IMR-90 (cell line): ENCODE measurements around the gene ZNF827. TPM values are rescaled to one million over a fixed set of nuclear protein-coding genes. Genes with fewer than 3 reads are reported as not detected.
A peak's percentile ranks its signal among the peaks of the same experiment; 100 is the strongest.

Source experiments
- ATAC-seq: fragments of 200-7000 bp; cut with Tn5 transposase; 2 replicates; pipeline ENCODE4 v1.9.1; 2020; ENCODE audit warnings: low read depth, mild to moderate bottlenecking, moderate library complexity
- BruUV-seq: library from RNA; stranded (reverse); fragments of 400-500 nt; replicated peaks from 2 replicates; lab custom pipeline; 2021; lab: Mats Ljungman, UMichigan
- CTCF ChIA-PET: fragments of 300-600 bp; formaldehyde crosslinking; extraction: SDS; loops from one replicate; lab custom pipeline; 2021; ENCODE audit warnings: antibody characterized with exemption; lab: Yijun Ruan, JAX
- POLR2A ChIA-PET: fragments of 300-600 bp; sonication (Branson Sonifier 250); formaldehyde crosslinking; loops from one replicate; lab custom pipeline; 2022; ENCODE audit warnings: antibody characterized with exemption; ENCODE audit not compliant: unreplicated experiment; lab: Charles Lee
- DNase-seq: peaks from one replicate; pipeline ENCODE4 v3.0.0; 2013
- H2AFZ ChIP-seq: replicated peaks from 2 replicates; pipeline ENCODE3; 2013; ENCODE audit warnings: low read length, mild to moderate bottlenecking; ENCODE audit not compliant: poor library complexity
- H2AK5ac ChIP-seq: 2 replicates; pipeline ENCODE4 v1.6.1; 2013; ENCODE audit warnings: low read depth, low read length, inconsistent platforms
- H2AK9ac ChIP-seq: replicated peaks from 2 replicates; pipeline ENCODE3; 2013; ENCODE audit warnings: mild to moderate bottlenecking, low read depth, low read length, moderate library complexity; ENCODE audit not compliant: poor library complexity
- H2BK120ac ChIP-seq: 2 replicates; pipeline ENCODE4 v1.6.1; 2013; ENCODE audit warnings: low read depth, low read length, inconsistent platforms
- H2BK15ac ChIP-seq: 3 replicates; pipeline ENCODE4 v1.6.1; 2013; ENCODE audit warnings: low read depth, low read length, inconsistent platforms
- H2BK20ac ChIP-seq: 2 replicates; pipeline ENCODE4 v1.6.1; 2013; ENCODE audit warnings: low read depth, mild to moderate bottlenecking, inconsistent platforms, low read length, moderate library complexity
- H2BK5ac ChIP-seq: 2 replicates; pipeline ENCODE4 v1.6.1; 2013; ENCODE audit warnings: mild to moderate bottlenecking, low read depth, low read length, inconsistent platforms; ENCODE audit not compliant: poor library complexity, severe bottlenecking
- H3K14ac ChIP-seq: replicated peaks from 2 replicates; pipeline ENCODE4 v1.6.1; 2013; ENCODE audit warnings: low read depth, low read length, inconsistent platforms
- H3K18ac ChIP-seq: 2 replicates; pipeline ENCODE4 v1.6.1; 2013; ENCODE audit warnings: low read depth, low read length, control low read depth
- H3K23ac ChIP-seq: 2 replicates; pipeline ENCODE4 v1.6.1; 2013; ENCODE audit warnings: low read depth, low read length, inconsistent platforms
- H3K27ac ChIP-seq: 2 replicates; pipeline ENCODE4 v1.5.1; 2013; ENCODE audit warnings: mild to moderate bottlenecking, control low read depth, low read length; ENCODE audit not compliant: insufficient read depth
- H3K27me3 ChIP-seq: 2 replicates; pipeline ENCODE4 v1.6.1; 2013; ENCODE audit warnings: low read length; ENCODE audit not compliant: control insufficient read depth, insufficient read depth
- H3K36me3 ChIP-seq: 2 replicates; pipeline ENCODE4 v1.6.1; 2013; ENCODE audit warnings: low read length, mixed read lengths; ENCODE audit not compliant: control insufficient read depth, insufficient read depth
- H3K4ac ChIP-seq: 2 replicates; pipeline ENCODE4 v1.6.1; 2013; ENCODE audit warnings: low read depth, low read length, inconsistent platforms
- H3K4me1 ChIP-seq: 2 replicates; pipeline ENCODE4 v1.6.1; 2013; ENCODE audit warnings: low read length, mixed read lengths; ENCODE audit not compliant: control insufficient read depth, insufficient read depth
- H3K4me2 ChIP-seq: 2 replicates; pipeline ENCODE4 v1.6.1; 2013; ENCODE audit warnings: low read depth, mild to moderate bottlenecking, control low read depth, low read length, moderate library complexity
- H3K4me3 ChIP-seq: 2 replicates; pipeline ENCODE4 v1.5.1; 2013; ENCODE audit warnings: low read depth, mild to moderate bottlenecking, control low read depth, low read length, moderate library complexity; ENCODE audit not compliant: insufficient read depth
- H3K56ac ChIP-seq: 2 replicates; pipeline ENCODE4 v1.6.1; 2013; ENCODE audit warnings: low read length, inconsistent platforms; ENCODE audit not compliant: insufficient read depth; ENCODE audit errors: extremely low read depth
- H3K79me1 ChIP-seq, 2 experiments: 2 replicates each; pipeline ENCODE4 v1.6.1; 2013; ENCODE audit warnings: low read length in 2 of 2, inconsistent platforms in 1 of 2, low read depth in 1 of 2
- H3K9ac ChIP-seq: 2 replicates; pipeline ENCODE4 v1.6.1; 2013; ENCODE audit warnings: low read depth, low read length, control low read depth
- H3K9me1 ChIP-seq: 2 replicates; pipeline ENCODE4 v1.6.1; 2013; ENCODE audit warnings: low read length, inconsistent platforms; ENCODE audit not compliant: insufficient read depth
- H3K9me3 ChIP-seq: 2 replicates; pipeline ENCODE4 v1.6.1; 2013; ENCODE audit warnings: low read length; ENCODE audit not compliant: control insufficient read depth, insufficient read depth
- H4K20me1 ChIP-seq: 2 replicates; pipeline ENCODE4 v1.6.1; 2013; ENCODE audit warnings: low read length, inconsistent platforms; ENCODE audit not compliant: insufficient read depth
- H4K5ac ChIP-seq: 2 replicates; pipeline ENCODE4 v1.6.1; 2013; ENCODE audit warnings: mild to moderate bottlenecking, low read depth, low read length, control low read depth
- H4K8ac ChIP-seq, 2 experiments: 2 replicates each; pipeline ENCODE4 v1.6.1; 2013; ENCODE audit warnings: low read depth in 2 of 2, low read length in 2 of 2, control low read depth in 1 of 2, inconsistent platforms in 1 of 2
- H4K91ac ChIP-seq: 2 replicates; pipeline ENCODE4 v1.6.1; 2013; ENCODE audit warnings: low read depth, low read length, inconsistent platforms; ENCODE audit not compliant: insufficient read depth
- BHLHE40 ChIP-seq: fragments of 150-350 bp; IDR thresholded peaks from 2 replicates; pipeline ENCODE4 v1.6.1; 2016; ENCODE audit warnings: mild to moderate bottlenecking, low read depth, low read length
- CEBPB ChIP-seq: IDR thresholded peaks from 2 replicates; pipeline ENCODE4 v1.6.1; 2012; ENCODE audit warnings: low read depth, low read length, improper control_type of control experiment
- CHD1 ChIP-seq: IDR thresholded peaks from 2 replicates; pipeline ENCODE4 v1.6.1; 2012; ENCODE audit warnings: low read depth, low read length, improper control_type of control experiment
- FOS ChIP-seq: fragments of 150-350 bp; IDR thresholded peaks from 2 replicates; pipeline ENCODE4 v1.6.1; 2016; ENCODE audit warnings: low read depth, low read length
- MAFK ChIP-seq: IDR thresholded peaks from 2 replicates; pipeline ENCODE4 v1.6.1; 2012; ENCODE audit warnings: low read depth, low read length, improper control_type of control experiment
- MAZ ChIP-seq: IDR thresholded peaks from 2 replicates; pipeline ENCODE4 v1.6.1; 2012; ENCODE audit warnings: low read depth, mild to moderate bottlenecking, low read length, improper control_type of control experiment, moderate library complexity, borderline replicate concordance
- MXI1 ChIP-seq: IDR thresholded peaks from 2 replicates; pipeline ENCODE4 v1.6.1; 2012; ENCODE audit warnings: low read depth, mild to moderate bottlenecking, low read length, moderate library complexity, borderline replicate concordance
- NFE2L2 ChIP-seq: fragments of 150-350 bp; IDR thresholded peaks from 2 replicates; pipeline ENCODE4 v1.6.1; 2016; ENCODE audit warnings: low read depth, mild to moderate bottlenecking, low read length
- POLR2A ChIP-seq: IDR thresholded peaks from 2 replicates; pipeline ENCODE4 v1.6.1; 2012; ENCODE audit warnings: mild to moderate bottlenecking, low read depth, low read length
- RAD21 ChIP-seq: IDR thresholded peaks from 2 replicates; pipeline ENCODE4 v1.6.1; 2012; ENCODE audit warnings: low read length, improper control_type of control experiment
- RCOR1 ChIP-seq: IDR thresholded peaks from 2 replicates; pipeline ENCODE4 v1.6.1; 2012; ENCODE audit warnings: mild to moderate bottlenecking, low read length, improper control_type of control experiment; ENCODE audit not compliant: insufficient replicate concordance
- RFX5 ChIP-seq: IDR thresholded peaks from 2 replicates; pipeline ENCODE4 v1.8.0; 2012; ENCODE audit warnings: low read depth, mild to moderate bottlenecking, low read length, moderate library complexity
- SMC3 ChIP-seq: fragments of 150-350 bp; IDR thresholded peaks from 2 replicates; pipeline ENCODE4 v1.6.1; 2016; ENCODE audit warnings: low read depth, mild to moderate bottlenecking, antibody characterized with exemption, low read length, moderate library complexity
- USF2 ChIP-seq: fragments of 150-350 bp; IDR thresholded peaks from 2 replicates; pipeline ENCODE4 v1.6.1; 2017; ENCODE audit warnings: mild to moderate bottlenecking, antibody characterized with exemption, low read length, low read depth
- WGBS, 2 experiments: methylation state at CpG; one replicate each; pipeline versions ENCODE4 v1.1.5 to v1.1.7; 2013; ENCODE audit warnings: missing lambda C conversion rate in 2 of 2; ENCODE audit not compliant: insufficient read length in 1 of 2; ENCODE audit errors: extremely low coverage in 2 of 2; 5-methylcytosine and 5-hydroxymethylcytosine counted together
- dilution Hi-C: fragments of 300-500 bp; cut with HindIII; formaldehyde crosslinking; loops from one replicate; pipeline ENCODE4 v1.14.3; 2018; ENCODE audit warnings: low sequenced_read_pairs; ENCODE audit not compliant: unreplicated experiment
- in situ Hi-C: fragments of 300-500 bp; cut with MboI; formaldehyde crosslinking; loops from 3 replicates; pipeline ENCODE4 v1.14.3; 2019; ENCODE audit warnings: low sequenced_read_pairs, inconsistent platforms, mixed read lengths
- intact Hi-C: fragments of 100-400 bp; cut with micrococcal nuclease; formaldehyde crosslinking; loops from 2 replicates; pipeline ENCODE4 v1.10.0; 2022
- polyA plus RNA-seq, 3 experiments: library from polyadenylated mRNA; depleted of rRNA; stranded (reverse); fragments of >200 nt; gene quantifications; 2 replicates each; pipeline ENCODE4 v1.2.3, GENCODE V29; 2012; ENCODE audit warnings: low replicate concordance in 1 of 3
- total RNA-seq: library from RNA; depleted of rRNA; stranded (reverse); fragments of >200 nt; gene quantifications from 2 replicates; pipeline ENCODE4 v1.2.3, GENCODE V29; 2012
- TF ChIP-seq, protein P1 (sequence below): conservative IDR thresholded peaks from 2 replicates; pipeline ENCODE4 v1.5.1; 2012; ENCODE audit warnings: mild to moderate bottlenecking, low read depth, low read length, improper control_type of control experiment
- TF ChIP-seq, protein P2 (sequence below): fragments of 150-350 bp; IDR thresholded peaks from 2 replicates; pipeline ENCODE4 v1.6.1; 2016; ENCODE audit warnings: low read depth, mild to moderate bottlenecking, low read length, moderate library complexity, borderline replicate concordance

The ZNF827 gene
- total and polyA plus RNA-seq, 2 of the 4 experiments (the other 2 are of a cell fraction) = 6.6 to 31.7 TPM

DNA sequence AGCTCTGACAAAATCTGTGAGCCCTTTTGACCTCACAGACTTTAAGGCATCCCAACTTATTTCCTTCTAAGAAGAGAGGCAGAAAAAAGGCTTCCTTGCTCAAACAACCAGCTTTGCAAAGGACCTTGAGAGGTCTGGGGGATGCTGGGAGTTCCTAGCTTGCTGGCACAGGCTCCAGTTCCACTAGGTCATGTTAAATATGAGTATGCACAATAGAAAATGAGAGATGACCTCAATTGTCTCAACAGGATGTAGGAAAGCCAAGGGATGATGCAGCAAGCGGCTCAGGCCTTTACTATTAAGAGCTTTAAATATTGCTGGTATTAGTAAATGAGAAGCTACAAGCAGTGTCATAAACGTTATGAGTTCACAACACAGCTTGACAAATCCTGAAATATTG lies 13.3 kb upstream of the ZNF827 start:
- dilution Hi-C loops = no loop called here
- Histone ChIP-seq H2BK15ac (no peak overlapping the region), H4K8ac (no peak overlapping the region), H3K4me3 (no peak overlapping the region), H2BK5ac (no peak overlapping the region), H4K20me1 (no peaks in the 10 kb centered on the region), H3K4me1 (no peaks in the 10 kb centered on the region; the same call in 1 of the 2 replicates), H3K4ac (no peak overlapping the region), H3K4me2 (no peak overlapping the region), H2AK9ac (no peak overlapping the region), H2AFZ (no peak overlapping the region), H3K14ac (no peak overlapping the region), H2BK20ac (no peak overlapping the region), H4K5ac (no peak overlapping the region), H3K9me1 (peaks cover 3% of the 10 kb centered on the region; the same call in 1 of the 2 replicates), H4K91ac (no peak overlapping the region), H3K18ac (no peak overlapping the region), H3K36me3 (no peaks in the 10 kb centered on the region), H3K9me3 (no peaks in the 10 kb centered on the region), H3K56ac (no peak overlapping the region), H2AK5ac (no peak overlapping the region), H3K27me3 (peaks cover 2% of the 10 kb centered on the region; the same call in 1 of the 2 replicates), H2BK120ac (no peak overlapping the region), H3K23ac (no peak overlapping the region), H3K27ac (no peak overlapping the region), H3K79me1 (no peaks in the 10 kb centered on the region), H3K9ac (no peak overlapping the region)
- TF ChIP-seq SMC3 = no peak
- TF ChIP-seq RFX5 = no peak
- TF ChIP-seq CHD1 = no peak
- TF ChIP-seq FOS = no peak
- TF ChIP-seq RCOR1 = no peak
- TF ChIP-seq RAD21 = no peak
- TF ChIP-seq BHLHE40 = no peak
- no peak for TF ChIP-seq MAFK
- no peak for TF ChIP-seq CEBPB
- no peak for TF ChIP-seq NFE2L2
- TF ChIP-seq, protein P1, sequence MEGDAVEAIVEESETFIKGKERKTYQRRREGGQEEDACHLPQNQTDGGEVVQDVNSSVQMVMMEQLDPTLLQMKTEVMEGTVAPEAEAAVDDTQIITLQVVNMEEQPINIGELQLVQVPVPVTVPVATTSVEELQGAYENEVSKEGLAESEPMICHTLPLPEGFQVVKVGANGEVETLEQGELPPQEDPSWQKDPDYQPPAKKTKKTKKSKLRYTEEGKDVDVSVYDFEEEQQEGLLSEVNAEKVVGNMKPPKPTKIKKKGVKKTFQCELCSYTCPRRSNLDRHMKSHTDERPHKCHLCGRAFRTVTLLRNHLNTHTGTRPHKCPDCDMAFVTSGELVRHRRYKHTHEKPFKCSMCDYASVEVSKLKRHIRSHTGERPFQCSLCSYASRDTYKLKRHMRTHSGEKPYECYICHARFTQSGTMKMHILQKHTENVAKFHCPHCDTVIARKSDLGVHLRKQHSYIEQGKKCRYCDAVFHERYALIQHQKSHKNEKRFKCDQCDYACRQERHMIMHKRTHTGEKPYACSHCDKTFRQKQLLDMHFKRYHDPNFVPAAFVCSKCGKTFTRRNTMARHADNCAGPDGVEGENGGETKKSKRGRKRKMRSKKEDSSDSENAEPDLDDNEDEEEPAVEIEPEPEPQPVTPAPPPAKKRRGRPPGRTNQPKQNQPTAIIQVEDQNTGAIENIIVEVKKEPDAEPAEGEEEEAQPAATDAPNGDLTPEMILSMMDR = no peak
- no peak for TF ChIP-seq USF2
- TF ChIP-seq MAZ = no peak
- TF ChIP-seq MXI1 = no peak
- no peak for TF ChIP-seq POLR2A
- TF ChIP-seq, protein P2, sequence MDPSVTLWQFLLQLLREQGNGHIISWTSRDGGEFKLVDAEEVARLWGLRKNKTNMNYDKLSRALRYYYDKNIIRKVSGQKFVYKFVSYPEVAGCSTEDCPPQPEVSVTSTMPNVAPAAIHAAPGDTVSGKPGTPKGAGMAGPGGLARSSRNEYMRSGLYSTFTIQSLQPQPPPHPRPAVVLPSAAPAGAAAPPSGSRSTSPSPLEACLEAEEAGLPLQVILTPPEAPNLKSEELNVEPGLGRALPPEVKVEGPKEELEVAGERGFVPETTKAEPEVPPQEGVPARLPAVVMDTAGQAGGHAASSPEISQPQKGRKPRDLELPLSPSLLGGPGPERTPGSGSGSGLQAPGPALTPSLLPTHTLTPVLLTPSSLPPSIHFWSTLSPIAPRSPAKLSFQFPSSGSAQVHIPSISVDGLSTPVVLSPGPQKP = no peak
- POLR2A ChIA-PET = no interaction called here
- intact Hi-C loops = loop anchor here (5.0 kb wide), 1 partner anchor 970 kb away; no protein-coding TSS in a partner anchor
- DNase-seq (peak; percentile 33), ATAC-seq (no peak)
- BruUV-seq = no TSS peak
- in situ Hi-C loops = loop anchor here (25.0 kb wide), 1 partner anchor 960 kb away; no protein-coding TSS in a partner anchor
- 100% methylated on average over 1 of the region's 2 CpGs; no CpG with 5 or more reads in 1 of the 2 experiments for WGBS, 2 experiments
- CTCF ChIA-PET = no interaction called here
